Naive B cell (primary cell): ENCODE results near the gene ZNF668. TPM values are rescaled to one million over a fixed set of nuclear protein-coding genes. Genes with fewer than 3 reads are reported as not detected.
A peak's percentile ranks its signal among the peaks of the same experiment; 100 is the strongest.
"Not testable (repeated sequence)": the region's sequence is repeated elsewhere in the genome, so short reads cannot be mapped to it uniquely, and the experiment has no call there.

ENCODE experiments used
- ATAC-seq, 2 donors: fragments of 150-1000 bp; cut with Tn5 transposase; 2 replicates each; pipeline ENCODE4 v1.10.0; 2021; ENCODE audit warnings: low read depth in 2 of 2, mild to moderate bottlenecking in 2 of 2, moderate library complexity in 2 of 2
- DNase-seq: peaks from one replicate; pipeline ENCODE4 v3.0.0; 2022
- H3K27ac Mint-ChIP-seq, 6 donors: one replicate each; pipeline ENCODE4 v1.8.0; 2020 to 2022; ENCODE audit warnings: mild to moderate bottlenecking in 6 of 6, mixed read lengths in 6 of 6, moderate library complexity in 5 of 6, inconsistent platforms in 2 of 6
- H3K27me3 Mint-ChIP-seq, 3 donors: one replicate each; pipeline ENCODE4 v1.8.0; 2021 to 2022; ENCODE audit warnings: mixed read lengths in 3 of 3, mild to moderate bottlenecking in 1 of 3
- H3K36me3 Mint-ChIP-seq, 2 donors: one replicate each; pipeline ENCODE4 v1.8.0; 2020 to 2022; ENCODE audit warnings: mixed read lengths in 2 of 2, inconsistent platforms in 1 of 2, mild to moderate bottlenecking in 1 of 2
- H3K4me1 Mint-ChIP-seq, 3 donors: one replicate each; pipeline ENCODE4 v1.8.0; 2020 to 2022; ENCODE audit warnings: mixed read lengths in 3 of 3, inconsistent platforms in 1 of 3, mild to moderate bottlenecking in 1 of 3, moderate library complexity in 1 of 3
- H3K4me3 Mint-ChIP-seq, 8 donors: one replicate each; pipeline ENCODE4 v1.8.0; 2020 to 2022; ENCODE audit warnings: mild to moderate bottlenecking in 8 of 8, mixed read lengths in 8 of 8, moderate library complexity in 8 of 8, inconsistent platforms in 2 of 8
- H3K9me3 Mint-ChIP-seq, 7 donors: one replicate each; pipeline ENCODE4 v1.8.0; 2020 to 2022; ENCODE audit warnings: mixed read lengths in 7 of 7, mild to moderate bottlenecking in 5 of 7, inconsistent platforms in 2 of 7, moderate library complexity in 1 of 7
- polyA plus RNA-seq, 6 donors: library from polyadenylated mRNA; unstranded; fragments of 300-500 nt; fragmentation: Illumina TruSeq; gene quantifications; one replicate each; pipeline ENCODE4 v1.2.3, GENCODE V29; 2021; ENCODE audit warnings: low read depth in 6 of 6

Gene ZNF668
- polyA plus RNA-seq, 6 donors from 2014 or later: 3.8 to 7.5 (median 5.9) TPM

DNA sequence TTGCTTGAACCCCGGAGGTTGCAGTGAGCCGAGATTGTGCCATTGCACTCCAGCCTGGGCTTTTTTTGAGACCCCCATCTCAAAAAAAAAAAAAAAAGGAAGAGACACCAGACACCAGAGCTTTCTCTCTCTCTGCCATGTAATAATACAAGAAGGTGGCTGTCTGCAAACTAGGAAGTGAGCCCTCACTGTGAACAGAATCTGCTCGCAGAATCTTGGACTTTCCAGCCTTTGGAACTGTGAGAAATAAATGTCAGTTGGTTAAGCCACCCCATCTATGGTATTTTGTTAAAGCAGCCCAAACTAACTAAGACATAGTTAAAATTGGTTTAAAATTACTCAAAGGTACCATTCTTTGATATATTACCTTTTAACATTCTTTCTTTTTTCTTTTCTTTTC, 53.5 kb downstream of the ZNF668 start:
- H3K27me3 Mint-ChIP-seq: peaks cover 0 to 5% (median 0%) of the 10 kb centered on the region in 3 donors
- H3K4me3 Mint-ChIP-seq: no peak overlapping the region
- H3K4me1 Mint-ChIP-seq: peaks cover 0 to 3% (median 0%) of the 10 kb centered on the region in 3 donors
- ATAC-seq (no peak), DNase-seq (no peak)
- no peak overlapping the region for H3K27ac Mint-ChIP-seq
- H3K36me3 Mint-ChIP-seq: no peaks in the 10 kb centered on the region
- H3K9me3 Mint-ChIP-seq: peaks cover 0 to 2% (median 0%) of the 10 kb centered on the region in 7 donors

DNA sequence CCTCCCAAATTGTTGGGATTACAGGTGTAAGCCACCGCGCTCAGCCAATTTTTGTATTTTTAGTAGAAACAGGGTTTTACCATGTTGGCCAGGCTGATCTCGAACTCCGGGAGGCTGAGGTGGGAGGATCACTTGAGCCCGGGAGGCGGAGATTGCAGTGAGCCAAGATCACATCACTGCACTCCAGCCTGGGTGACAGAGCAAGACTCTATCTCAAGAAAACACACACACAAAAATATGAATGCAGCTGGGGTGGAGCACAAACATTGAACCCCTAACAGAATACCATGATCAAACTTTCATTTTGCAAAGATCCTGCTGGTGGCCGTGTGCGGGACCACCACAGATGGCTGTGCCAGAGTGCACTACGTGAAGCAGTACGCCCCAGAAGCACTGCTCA, 56.3 kb downstream of the ZNF668 start:
- not testable (repeated sequence) for H3K36me3 Mint-ChIP-seq, ATAC-seq, H3K9me3 Mint-ChIP-seq, H3K4me1 Mint-ChIP-seq, DNase-seq, H3K4me3 Mint-ChIP-seq, H3K27ac Mint-ChIP-seq
- peaks cover 7 to 13% (median 8%) of the 10 kb centered on the region in 3 donors for H3K27me3 Mint-ChIP-seq

DNA sequence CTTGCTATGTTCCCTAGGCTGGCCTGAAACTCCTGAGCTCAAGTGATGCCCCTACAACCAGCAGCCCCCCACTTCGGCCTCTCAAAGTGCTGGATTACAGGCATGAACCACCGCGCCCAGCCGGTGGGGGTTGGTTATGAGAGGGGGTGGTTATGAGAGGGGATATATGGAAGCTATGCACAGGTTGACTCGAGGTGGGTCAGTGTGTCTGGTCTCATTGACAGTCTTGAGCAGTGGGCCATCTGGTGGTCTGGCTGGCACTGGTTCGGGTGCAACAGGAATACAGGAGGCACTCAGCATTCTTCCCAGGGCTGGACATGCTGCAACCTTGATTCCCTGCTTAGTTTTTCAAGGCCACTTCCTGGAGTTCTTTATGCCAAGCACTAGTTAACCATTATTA, 58.0 kb downstream of the ZNF668 start:
- Mint-ChIP-seq H3K27ac (no peak overlapping the region), H3K4me1 (peaks cover 16 to 23% (median 18%) of the 10 kb centered on the region in 3 donors), H3K36me3 (peaks cover 0 to 6% of the 10 kb centered on the region in 2 donors), H3K9me3 (peaks cover 0 to 4% (median 2%) of the 10 kb centered on the region in 7 donors), H3K27me3 (peaks cover 12 to 30% (median 25%) of the 10 kb centered on the region in 3 donors), H3K4me3 (no peak overlapping the region)
- ATAC-seq (no peak), DNase-seq (no peak)

DNA sequence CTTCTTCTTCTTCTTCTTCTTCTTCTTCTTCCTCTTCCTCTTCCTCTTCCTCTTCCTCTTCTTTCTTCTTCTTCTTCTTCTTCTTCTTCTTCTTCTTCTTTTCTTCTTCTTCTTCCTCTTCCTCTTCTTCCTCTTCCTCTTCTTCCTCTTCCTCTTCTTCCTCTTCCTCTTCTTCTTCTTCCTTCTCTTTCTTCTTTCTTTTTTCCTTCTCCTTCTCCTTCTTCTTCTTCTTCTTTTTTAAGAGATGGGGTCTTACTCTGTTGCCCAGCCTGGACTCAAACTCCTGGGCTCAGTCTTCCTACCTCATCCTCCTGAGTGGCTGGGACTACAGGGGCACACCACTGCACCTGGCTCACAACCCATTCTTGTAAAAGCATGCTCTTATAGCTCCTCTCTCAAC, 60.7 kb downstream of the ZNF668 start:
- H3K4me3 Mint-ChIP-seq: peak overlapping the region in 1 of 8 donors; percentile 39
- peaks cover 24 to 49% (median 41%) of the 10 kb centered on the region in 3 donors for H3K27me3 Mint-ChIP-seq
- not testable (repeated sequence) for ATAC-seq, DNase-seq, H3K36me3 Mint-ChIP-seq, H3K9me3 Mint-ChIP-seq
- peaks cover 12 to 30% (median 26%) of the 10 kb centered on the region in 3 donors for H3K4me1 Mint-ChIP-seq
- H3K27ac Mint-ChIP-seq: peak overlapping the region in 1 of 6 donors; percentile 87

DNA sequence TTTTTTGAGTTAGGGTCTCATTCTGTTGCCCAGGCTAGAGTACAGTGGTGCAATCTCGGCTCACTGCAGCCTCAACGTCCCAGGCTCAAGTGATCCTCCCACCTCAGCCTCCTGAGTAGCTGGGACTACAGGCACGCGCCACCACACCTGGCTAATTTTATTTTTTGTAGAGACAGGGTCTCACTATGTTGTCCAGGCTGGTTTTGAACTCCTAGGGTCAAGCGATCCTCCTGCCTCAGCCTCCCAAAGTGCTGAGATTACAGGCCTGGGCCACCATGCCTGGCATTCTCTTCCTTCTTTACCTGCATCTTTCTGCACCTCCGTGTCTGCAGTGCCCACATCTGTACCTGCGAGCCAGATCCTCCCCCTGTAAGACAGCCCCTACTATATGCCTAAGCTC, 62.2 kb downstream of the ZNF668 start:
- Mint-ChIP-seq H3K4me1 (peaks cover 12 to 30% (median 26%) of the 10 kb centered on the region in 3 donors), H3K27ac (peak overlapping the region in 3 of 6 donors; percentile 44 to 59 (median 56)), H3K27me3 (peaks cover 24 to 51% (median 41%) of the 10 kb centered on the region in 3 donors), H3K4me3 (peak overlapping the region in 7 of 8 donors; percentile 52 to 86 (median 67))
- not testable (repeated sequence) for H3K36me3 Mint-ChIP-seq, DNase-seq, ATAC-seq, H3K9me3 Mint-ChIP-seq

Other genes with a start within 250 kb of the ZNF668 start
- gene BCL7C, start 180.2 kb downstream of the ZNF668 start, polyA plus RNA-seq: 10 to 100 TPM; 29.4 to 40.3 (median 33.1) TPM
- under 1 TPM in 3 of 6 donors, not detected in 3; 0.40 to 0.67 (median 0.47) TPM for gene CTF1, start 177.6 kb downstream of the ZNF668 start, polyA plus RNA-seq
- gene FBXL19, start 150.7 kb downstream of the ZNF668 start, polyA plus RNA-seq: under 1 TPM in 4 of 6 donors, not detected in 2; 0.21 to 0.48 (median 0.27) TPM
- gene ORAI3, start 125.2 kb downstream of the ZNF668 start, polyA plus RNA-seq: 10 to 100 TPM; 65.8 to 83.4 (median 78.3) TPM
- 1 to 10 TPM in 2 of 6 donors, under 1 TPM in 3, not detected in 1; 0.69 to 2.8 (median 0.85) TPM for gene SETD1A, start 116.5 kb downstream of the ZNF668 start, polyA plus RNA-seq
- gene HSD3B7, start 89.0 kb downstream of the ZNF668 start, polyA plus RNA-seq: not detected
- gene STX1B, start 63.6 kb downstream of the ZNF668 start, polyA plus RNA-seq: not detected
- gene STX4, start 40.7 kb downstream of the ZNF668 start, polyA plus RNA-seq: 10 to 100 TPM; 17.4 to 37.1 (median 28.6) TPM
- 10 to 100 TPM in 1 of 6 donors, 1 to 10 TPM in 5; 3.6 to 13.5 (median 6.1) TPM for gene ZNF646, start 182 bp upstream of the ZNF668 start, polyA plus RNA-seq
- gene PRSS53, start 14.7 kb upstream of the ZNF668 start, polyA plus RNA-seq: under 1 TPM in 4 of 6 donors, not detected in 2; 0.19 to 0.77 (median 0.50) TPM
- 10 to 100 TPM; 61.9 to 77.4 (median 66.6) TPM for gene VKORC1, start 20.6 kb upstream of the ZNF668 start, polyA plus RNA-seq
- gene BCKDK, start 34.1 kb upstream of the ZNF668 start, polyA plus RNA-seq: 10 to 100 TPM; 23.1 to 41.2 (median 27.3) TPM
- 10 to 100 TPM; 39.0 to 68.1 (median 51.6) TPM for gene KAT8, start 43.4 kb upstream of the ZNF668 start, polyA plus RNA-seq
- under 1 TPM in 1 of 6 donors, not detected in 5; 0.40 TPM for gene PRSS8, start 61.5 kb upstream of the ZNF668 start, polyA plus RNA-seq
- gene PRSS36, start 75.8 kb upstream of the ZNF668 start, polyA plus RNA-seq: under 1 TPM in 4 of 6 donors, not detected in 2; 0.40 to 0.85 (median 0.64) TPM
- 100 to 1,000 TPM in 5 of 6 donors, 10 to 100 TPM in 1; 79.0 to 177 (median 145) TPM for gene FUS, start 105.9 kb upstream of the ZNF668 start, polyA plus RNA-seq
- gene PYCARD, start 128.5 kb upstream of the ZNF668 start, polyA plus RNA-seq: 10 to 100 TPM; 48.8 to 79.2 (median 68.8) TPM
- gene TRIM72, start 139.9 kb upstream of the ZNF668 start, polyA plus RNA-seq: not detected
- not detected for gene PYDC1, start 142.9 kb upstream of the ZNF668 start, polyA plus RNA-seq
- gene ITGAM, start 185.7 kb upstream of the ZNF668 start, polyA plus RNA-seq: 1 to 10 TPM in 4 of 6 donors, under 1 TPM in 2; 0.27 to 4.4 (median 1.6) TPM